HepG2 (cell line): ENCODE measurements around the gene ZNF222. TPM values are rescaled to one million over a fixed set of nuclear protein-coding genes. Genes with fewer than 3 reads are reported as not detected.

ENCODE experiments used
- ARNTL ChIP-seq: sonication (generic); formaldehyde crosslinking; IDR thresholded peaks from 2 replicates; pipeline ENCODE4 v1.4.0; 2020; ENCODE audit warnings: mild to moderate bottlenecking, missing genetic modification reagents
- ASH2L ChIP-seq: fragments of 300-600, 200-600 bp; sonication (generic); IDR thresholded peaks from 2 replicates; pipeline ENCODE4 v1.7.0; 2017; ENCODE audit warnings: low read depth, mild to moderate bottlenecking, moderate library complexity, mixed read lengths, low read length; ENCODE audit not compliant: insufficient read length
- ATF7 ChIP-seq, 2 experiments: fragments of 450-650 bp in 1 of 2; sonication (generic) in 1 of 2; formaldehyde crosslinking in 1 of 2; IDR thresholded peaks; 2 replicates each; pipeline versions ENCODE4 v1.4.0 to v1.6.1; 2016 to 2020; ENCODE audit warnings: antibody characterized with exemption in 1 of 2, mild to moderate bottlenecking in 1 of 2, missing genetic modification reagents in 1 of 2
- ELF1 ChIP-seq: sonication (generic); formaldehyde crosslinking; IDR thresholded peaks from 2 replicates; pipeline ENCODE4 v1.4.0; 2020; ENCODE audit warnings: missing genetic modification reagents
- ETV5 ChIP-seq: IDR thresholded peaks from 2 replicates; pipeline ENCODE4 v1.6.1; 2018; ENCODE audit warnings: missing biosample characterization, missing genetic modification reagents, inconsistent platforms, borderline replicate concordance
- FOXK2 ChIP-seq: fragments of 450-650 bp; IDR thresholded peaks from 2 replicates; pipeline ENCODE4 v1.6.1; 2016
- GLMP ChIP-seq: sonication (generic); formaldehyde crosslinking; IDR thresholded peaks from 2 replicates; pipeline ENCODE4 v1.9.0; 2021; ENCODE audit warnings: missing genetic modification reagents, mild to moderate bottlenecking, borderline replicate concordance
- GZF1 ChIP-seq: sonication (generic); formaldehyde crosslinking; IDR thresholded peaks from 2 replicates; pipeline ENCODE4 v1.5.1; 2020; ENCODE audit warnings: mild to moderate bottlenecking, missing genetic modification reagents
- HNF4A ChIP-seq: sonication (generic); formaldehyde crosslinking; IDR thresholded peaks from 2 replicates; pipeline ENCODE4 v1.4.0; 2020; ENCODE audit warnings: missing genetic modification reagents
- JDP2 ChIP-seq: sonication (generic); formaldehyde crosslinking; IDR thresholded peaks from 2 replicates; pipeline ENCODE4 v1.8.1; 2022; ENCODE audit warnings: missing genetic modification reagents, borderline replicate concordance
- KLF13 ChIP-seq: sonication (generic); formaldehyde crosslinking; IDR thresholded peaks from 2 replicates; pipeline ENCODE4 v1.4.0; 2020; ENCODE audit warnings: mild to moderate bottlenecking, missing genetic modification reagents
- MAX ChIP-seq: IDR thresholded peaks from 2 replicates; pipeline ENCODE4 v1.6.1; 2012; ENCODE audit warnings: inconsistent platforms
- MTF1 ChIP-seq: sonication (generic); formaldehyde crosslinking; IDR thresholded peaks from 2 replicates; pipeline ENCODE4 v1.5.0; 2020; ENCODE audit warnings: missing genetic modification reagents
- PCBP2 ChIP-seq: fragments of 200-400 bp; formaldehyde crosslinking; optimal IDR thresholded peaks from 2 replicates; pipeline ENCODE3; 2018; ENCODE audit warnings: low read length, low read depth; ENCODE audit not compliant: poor library complexity, severe bottlenecking
- SRSF4 ChIP-seq: fragments of 200-400 bp; formaldehyde crosslinking; IDR thresholded peaks from one replicate; pipeline ENCODE4 v1.6.1; 2018; ENCODE audit warnings: mild to moderate bottlenecking, low read depth, low read length, moderate library complexity; ENCODE audit not compliant: poor library complexity, severe bottlenecking
- YEATS4 ChIP-seq: sonication (generic); formaldehyde crosslinking; IDR thresholded peaks from 2 replicates; pipeline ENCODE4 v1.4.0; 2020; ENCODE audit warnings: missing genetic modification reagents, borderline replicate concordance
- ZBTB14 ChIP-seq: sonication (generic); formaldehyde crosslinking; IDR thresholded peaks from 2 replicates; pipeline ENCODE4 v1.4.0; 2020; ENCODE audit warnings: missing genetic modification reagents
- ZFP62 ChIP-seq: sonication (generic); formaldehyde crosslinking; IDR thresholded peaks from 2 replicates; pipeline ENCODE4 v1.4.0; 2020; ENCODE audit warnings: missing genetic modification reagents
- ZNF292 ChIP-seq: sonication (generic); formaldehyde crosslinking; IDR thresholded peaks from 2 replicates; pipeline ENCODE4 v1.8.1; 2022; ENCODE audit warnings: mild to moderate bottlenecking, low read depth, missing genetic modification reagents, borderline replicate concordance
- ZNF3 ChIP-seq: IDR thresholded peaks from 2 replicates; pipeline ENCODE4 v1.7.0; 2017; ENCODE audit warnings: inconsistent platforms
- ZNF326 ChIP-seq: sonication (generic); formaldehyde crosslinking; IDR thresholded peaks from 2 replicates; pipeline ENCODE4 v1.4.0; 2020; ENCODE audit warnings: missing genetic modification reagents, borderline replicate concordance
- ZNF337 ChIP-seq: sonication (generic); formaldehyde crosslinking; IDR thresholded peaks from 2 replicates; pipeline ENCODE4 v1.5.1; 2020; ENCODE audit warnings: missing genetic modification reagents, low read depth, mild to moderate bottlenecking, borderline replicate concordance
- ZNF670 ChIP-seq: sonication (generic); formaldehyde crosslinking; IDR thresholded peaks from 2 replicates; pipeline ENCODE4 v1.8.0; 2022; ENCODE audit warnings: mild to moderate bottlenecking, missing genetic modification reagents, borderline replicate concordance
- ZNF713 ChIP-seq: sonication (generic); formaldehyde crosslinking; IDR thresholded peaks from 2 replicates; pipeline ENCODE4 v1.4.0; 2020; ENCODE audit warnings: mild to moderate bottlenecking, missing genetic modification reagents
- polyA plus RNA-seq, 8 experiments: library from polyadenylated mRNA; depleted of rRNA in 3 of 8; stranded (reverse) in 7 of 8; unstranded in 1 of 8; fragments of >200 nt; fragmentation: Illumina TruSeq in 4 of 8; extraction: Trizol in 4 of 8; gene quantifications; 2 replicates each; pipeline versions ENCODE4 v1.2.1 to v1.2.3, GENCODE V29; 2011 to 2016; ENCODE audit warnings: low read depth in 4 of 8, missing spikeins in 1 of 8, mixed read lengths in 1 of 8; ENCODE audit not compliant: insufficient read depth in 1 of 8
- total RNA-seq, 5 experiments: library from RNA; depleted of rRNA; stranded (reverse); fragments of >200 nt; fragmentation: Illumina TruSeq; extraction: Trizol; gene quantifications; 2 replicates each; pipeline ENCODE4 v1.2.3, GENCODE V29; 2016; ENCODE audit warnings: low read depth in 1 of 5
- TF ChIP-seq, protein P1 (sequence below): sonication (generic); formaldehyde crosslinking; IDR thresholded peaks from 2 replicates; pipeline ENCODE4 v1.4.0; 2020; ENCODE audit warnings: missing genetic modification reagents
- TF ChIP-seq, protein P2 (sequence below): sonication (generic); formaldehyde crosslinking; IDR thresholded peaks from 2 replicates; pipeline ENCODE4 v1.4.0; 2020; ENCODE audit warnings: missing genetic modification reagents

The ZNF222 gene
- total and polyA plus RNA-seq, 2 of the 13 experiments (the other 11 are each of a cell fraction or from before 2014, with no cell fraction given), result 2.2 to 6.2 TPM

DNA sequence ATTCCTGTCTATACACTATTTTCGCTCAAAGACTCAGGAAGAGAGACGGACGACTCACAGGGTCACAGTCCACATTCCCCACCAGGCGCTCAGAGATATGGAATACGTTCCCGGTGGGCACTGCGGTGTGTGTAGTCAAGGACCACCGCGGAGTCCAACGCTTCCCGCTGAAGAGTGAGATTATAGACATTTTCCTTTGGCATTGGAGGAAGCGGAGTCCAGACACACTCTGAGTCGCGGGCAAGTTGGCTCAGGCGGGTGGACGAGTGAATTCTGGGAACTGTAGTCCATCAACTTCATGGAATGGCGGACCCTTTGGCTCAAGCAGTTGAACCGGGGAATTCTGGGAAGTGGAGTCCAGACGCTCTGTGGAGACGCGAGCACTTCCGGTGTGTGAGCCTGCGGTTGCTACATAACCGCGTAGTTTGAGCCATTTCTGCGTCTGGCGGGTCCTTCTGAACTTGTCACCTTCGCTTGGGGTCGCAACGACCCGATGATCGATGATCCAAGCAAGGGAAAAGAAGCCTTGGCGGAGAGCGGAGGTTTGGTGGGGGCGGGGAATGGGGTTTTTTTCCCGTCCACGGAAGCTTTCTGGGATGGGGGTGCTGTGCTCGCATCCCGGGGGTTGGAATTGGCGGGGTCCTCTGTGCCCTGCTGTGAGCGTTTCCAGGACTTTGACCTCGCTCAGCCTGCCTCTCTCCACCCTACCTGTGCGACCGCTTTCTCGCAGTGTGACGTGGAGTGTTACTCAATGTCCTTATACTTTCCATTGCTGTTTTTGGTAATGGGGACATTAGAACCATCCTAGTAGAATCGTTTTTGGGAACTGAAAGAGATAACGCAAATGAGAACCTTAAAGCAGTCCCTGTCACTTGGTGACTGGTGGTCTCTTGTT is 22.4 kb upstream of the ZNF222 start, which contains the start of gene ZNF230 (continued):
- TF ChIP-seq SRSF4, result no peak
- no peak for TF ChIP-seq ZNF337 (CRISPR knock-in tag)
- no peak for TF ChIP-seq KLF13
- no peak for TF ChIP-seq ZBTB14
- TF ChIP-seq MAX, result peak; percentile 52
- no peak for TF ChIP-seq PCBP2
- peak; percentile 37; the same call in 1 of the 2 replicates for TF ChIP-seq HNF4A (CRISPR knock-in tag)
- no peak for TF ChIP-seq ZNF713 (CRISPR knock-in tag)
- no peak; the same call in 1 of the 2 replicates for TF ChIP-seq YEATS4 (CRISPR knock-in tag)
- peak; percentile 77 for TF ChIP-seq ETV5 (CRISPR knock-in tag)
- no peak for TF ChIP-seq ZNF326 (CRISPR knock-in tag)
- TF ChIP-seq GZF1 (CRISPR knock-in tag), result no peak
- TF ChIP-seq ASH2L, result peak; percentile 63
- TF ChIP-seq ZFP62, result peak; percentile 36; the same call in 1 of the 2 replicates
- peak; percentile 96 for TF ChIP-seq ELF1
- no peak for TF ChIP-seq FOXK2
- TF ChIP-seq GLMP (CRISPR knock-in tag), result no peak
- no peak for TF ChIP-seq MTF1 (CRISPR knock-in tag)
- no peak for TF ChIP-seq ZNF292 (CRISPR knock-in tag)
- TF ChIP-seq JDP2 (CRISPR knock-in tag), result no peak
- TF ChIP-seq ARNTL (CRISPR knock-in tag), result peak; percentile 44; the same call in 1 of the 2 replicates
- TF ChIP-seq, protein P1, sequence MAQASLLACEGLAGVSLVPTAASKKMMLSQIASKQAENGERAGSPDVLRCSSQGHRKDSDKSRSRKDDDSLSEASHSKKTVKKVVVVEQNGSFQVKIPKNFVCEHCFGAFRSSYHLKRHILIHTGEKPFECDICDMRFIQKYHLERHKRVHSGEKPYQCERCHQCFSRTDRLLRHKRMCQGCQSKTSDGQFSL, result peak; percentile 76
- TF ChIP-seq ZNF3 (CRISPR knock-in tag), result no peak
- TF ChIP-seq, protein P2, sequence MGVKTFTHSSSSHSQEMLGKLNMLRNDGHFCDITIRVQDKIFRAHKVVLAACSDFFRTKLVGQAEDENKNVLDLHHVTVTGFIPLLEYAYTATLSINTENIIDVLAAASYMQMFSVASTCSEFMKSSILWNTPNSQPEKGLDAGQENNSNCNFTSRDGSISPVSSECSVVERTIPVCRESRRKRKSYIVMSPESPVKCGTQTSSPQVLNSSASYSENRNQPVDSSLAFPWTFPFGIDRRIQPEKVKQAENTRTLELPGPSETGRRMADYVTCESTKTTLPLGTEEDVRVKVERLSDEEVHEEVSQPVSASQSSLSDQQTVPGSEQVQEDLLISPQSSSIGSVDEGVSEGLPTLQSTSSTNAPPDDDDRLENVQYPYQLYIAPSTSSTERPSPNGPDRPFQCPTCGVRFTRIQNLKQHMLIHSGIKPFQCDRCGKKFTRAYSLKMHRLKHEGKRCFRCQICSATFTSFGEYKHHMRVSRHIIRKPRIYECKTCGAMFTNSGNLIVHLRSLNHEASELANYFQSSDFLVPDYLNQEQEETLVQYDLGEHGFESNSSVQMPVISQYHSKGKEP (CRISPR knock-in tag), result no peak
- no peak for TF ChIP-seq ZNF670 (CRISPR knock-in tag)
- no peak for TF ChIP-seq ATF7 (IDR thresholded peaks at IDR 0.05)
- TF ChIP-seq ATF7 (CRISPR knock-in tag; IDR thresholded peaks at IDR 0.05), result no peak
